OCI-LY1 (cell line): ENCODE measurements around the gene CDC42EP3.

ENCODE experiments used
- EZH2 ChIP-seq: fragments of 200-600 bp; sonication (generic), shearing (Covaris generic); IDR thresholded peaks from 2 replicates; pipeline ENCODE4 v1.8.0; 2017; ENCODE audit warnings: borderline replicate concordance, mixed run types, mild to moderate bottlenecking, antibody characterized with exemption, low read length, moderate library complexity, mixed read lengths
- TF ChIP-seq, protein P1 (sequence below): fragments of 200-600 bp; sonication (generic), shearing (Covaris generic); IDR thresholded peaks from 2 replicates; pipeline ENCODE4 v1.5.1; 2017; ENCODE audit warnings: mild to moderate bottlenecking, antibody characterized with exemption, low read length, moderate library complexity, mixed read lengths

DNA sequence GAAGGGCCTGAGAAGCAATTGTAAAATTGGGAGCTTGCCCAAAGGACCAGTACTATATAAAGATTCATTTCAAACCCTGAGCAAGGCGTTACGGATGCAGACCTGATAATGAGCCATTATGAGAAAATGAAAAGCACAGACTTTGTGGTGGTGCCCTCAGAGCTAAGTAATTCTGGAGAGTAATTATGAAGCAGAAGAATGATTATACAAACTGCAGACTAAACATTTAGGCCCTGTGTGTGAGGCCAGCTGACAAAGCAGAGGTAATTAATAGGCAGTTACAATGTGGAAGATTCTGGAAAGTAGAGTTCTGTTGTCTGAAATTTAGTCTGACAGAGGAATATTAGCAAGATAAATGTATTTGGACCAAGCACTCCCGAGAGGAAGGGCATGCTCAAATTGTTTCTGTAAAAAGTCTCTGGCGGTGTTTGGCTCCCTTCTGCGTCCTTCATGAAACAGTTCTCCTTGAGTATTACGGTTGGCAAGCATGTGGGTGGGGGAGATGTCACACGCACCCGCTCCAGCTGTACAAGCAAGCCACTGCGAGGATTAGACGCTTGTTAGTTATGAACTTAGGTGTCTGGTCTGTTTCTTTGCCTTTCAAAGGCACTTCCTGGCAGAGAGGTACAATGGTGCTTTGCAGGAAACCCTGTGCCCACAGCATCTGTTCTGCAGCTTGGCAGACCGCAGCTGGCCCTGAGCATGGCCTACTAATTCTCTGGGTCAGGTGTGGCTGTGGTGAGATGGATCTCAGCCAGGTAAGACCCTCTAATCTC lies 45.5 kb downstream of the CDC42EP3 start:
- TF ChIP-seq, protein P1, sequence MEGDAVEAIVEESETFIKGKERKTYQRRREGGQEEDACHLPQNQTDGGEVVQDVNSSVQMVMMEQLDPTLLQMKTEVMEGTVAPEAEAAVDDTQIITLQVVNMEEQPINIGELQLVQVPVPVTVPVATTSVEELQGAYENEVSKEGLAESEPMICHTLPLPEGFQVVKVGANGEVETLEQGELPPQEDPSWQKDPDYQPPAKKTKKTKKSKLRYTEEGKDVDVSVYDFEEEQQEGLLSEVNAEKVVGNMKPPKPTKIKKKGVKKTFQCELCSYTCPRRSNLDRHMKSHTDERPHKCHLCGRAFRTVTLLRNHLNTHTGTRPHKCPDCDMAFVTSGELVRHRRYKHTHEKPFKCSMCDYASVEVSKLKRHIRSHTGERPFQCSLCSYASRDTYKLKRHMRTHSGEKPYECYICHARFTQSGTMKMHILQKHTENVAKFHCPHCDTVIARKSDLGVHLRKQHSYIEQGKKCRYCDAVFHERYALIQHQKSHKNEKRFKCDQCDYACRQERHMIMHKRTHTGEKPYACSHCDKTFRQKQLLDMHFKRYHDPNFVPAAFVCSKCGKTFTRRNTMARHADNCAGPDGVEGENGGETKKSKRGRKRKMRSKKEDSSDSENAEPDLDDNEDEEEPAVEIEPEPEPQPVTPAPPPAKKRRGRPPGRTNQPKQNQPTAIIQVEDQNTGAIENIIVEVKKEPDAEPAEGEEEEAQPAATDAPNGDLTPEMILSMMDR: no peak
- TF ChIP-seq EZH2: no peak
